ENCODE data around the gene KIAA1614. TPM values are rescaled to one million over a fixed set of nuclear protein-coding genes. Genes with fewer than 3 reads are reported as not detected.

The KIAA1614 gene
- polyA plus RNA-seq, 1 of the 3 experiments (the other 2 are of a cell fraction): 1.1 TPM

GRCh38 chr1:180973369-180973768 lies 60.7 kb downstream of the KIAA1614 start:
- Histone ChIP-seq H3K27ac (ENCODE audit: low read depth in 2 of 2, low read length in 1 of 2) (no peak overlapping the region), H3K36me3 (replicated peaks in 1 of 2; ENCODE audit: control insufficient read depth in 1 of 2, insufficient read depth in 2 of 2, low read length in 1 of 2) (peaks cover 22 to 84% of the 10 kb centered on the region in 2 experiments), H2AFZ (ENCODE audit: low read depth) (no peak overlapping the region), H3K9me3 (no peaks in the 10 kb centered on the region), H3K4me3 (ENCODE audit: low read depth in 2 of 2, low read length in 1 of 2) (no peak overlapping the region), H3K4me1 (ENCODE audit: control insufficient read depth in 1 of 2, insufficient read depth in 2 of 2, low read depth in 1 of 2, low read length in 1 of 2) (peaks cover 0 to 15% of the 10 kb centered on the region in 2 experiments; a peak in 2 of 4 replicates), H4K20me1 (ENCODE audit: insufficient read depth) (no peaks in the 10 kb centered on the region), H3K4me2 (no peak overlapping the region), H3K9ac (no peak overlapping the region), H3K27me3 (ENCODE audit: insufficient read depth) (no peaks in the 10 kb centered on the region), H3K79me2 (ENCODE audit: insufficient read depth) (no peaks in the 10 kb centered on the region; the same call in none of the 2 replicates), H3K9me2 (no peaks in the 10 kb centered on the region), H3F3A (replicated peaks; ENCODE audit: insufficient read depth) (no peaks in the 10 kb centered on the region)
- WGBS (ENCODE audit: low lambda C conversion rate): 91% methylated on average over 4 of the region's 4 CpGs
- no peak for DNase-seq
- TF ChIP-seq SMC3 (IDR thresholded peaks at IDR 0.05; ENCODE audit: low read depth, low read length) (no peak), NFIC (IDR thresholded peaks at IDR 0.05; ENCODE audit: borderline replicate concordance) (no peak), CTCF (IDR thresholded peaks at IDR 0.05) (no peak)
- TF ChIP-seq, protein P1, sequence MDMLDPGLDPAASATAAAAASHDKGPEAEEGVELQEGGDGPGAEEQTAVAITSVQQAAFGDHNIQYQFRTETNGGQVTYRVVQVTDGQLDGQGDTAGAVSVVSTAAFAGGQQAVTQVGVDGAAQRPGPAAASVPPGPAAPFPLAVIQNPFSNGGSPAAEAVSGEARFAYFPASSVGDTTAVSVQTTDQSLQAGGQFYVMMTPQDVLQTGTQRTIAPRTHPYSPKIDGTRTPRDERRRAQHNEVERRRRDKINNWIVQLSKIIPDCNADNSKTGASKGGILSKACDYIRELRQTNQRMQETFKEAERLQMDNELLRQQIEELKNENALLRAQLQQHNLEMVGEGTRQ (IDR thresholded peaks at IDR 0.05; ENCODE audit: borderline replicate concordance, low read depth, low read length): no peak
- POLR2A ChIA-PET: no interaction called here
- CTCF ChIA-PET: interaction anchor here (1.2 kb wide), 1 partner anchor 217 kb away, joined by 3 read pairs; no protein-coding TSS in a partner anchor

- Histone ChIP-seq H2AFZ (ENCODE audit: low read depth) (no peak overlapping the region), H3K4me3 (ENCODE audit: low read depth in 2 of 2, low read length in 1 of 2) (no peak overlapping the region), H3K9me3 (no peaks in the 10 kb centered on the region), H3K36me3 (replicated peaks in 1 of 2; ENCODE audit: control insufficient read depth in 1 of 2, insufficient read depth in 2 of 2, low read length in 1 of 2) (peaks cover 22 to 88% of the 10 kb centered on the region in 2 experiments), H3K4me2 (no peak overlapping the region), H3K9ac (no peak overlapping the region), H3K9me2 (no peaks in the 10 kb centered on the region), H3K27ac (ENCODE audit: low read depth in 2 of 2, low read length in 1 of 2) (no peak overlapping the region; a peak in 1 of 4 replicates), H3K27me3 (ENCODE audit: insufficient read depth) (no peaks in the 10 kb centered on the region), H4K20me1 (ENCODE audit: insufficient read depth) (no peaks in the 10 kb centered on the region), H3K4me1 (ENCODE audit: control insufficient read depth in 1 of 2, insufficient read depth in 2 of 2, low read depth in 1 of 2, low read length in 1 of 2) (peaks cover 0 to 15% of the 10 kb centered on the region in 2 experiments; a peak in 2 of 4 replicates), H3K79me2 (ENCODE audit: insufficient read depth) (no peaks in the 10 kb centered on the region; the same call in none of the 2 replicates), H3F3A (replicated peaks; ENCODE audit: insufficient read depth) (no peaks in the 10 kb centered on the region)
- no peak for DNase-seq
- POLR2A ChIA-PET: no interaction called here
- no peak for TF ChIP-seq RFX5 (IDR thresholded peaks at IDR 0.05; ENCODE audit: low read length)
- TF ChIP-seq, protein P1 (IDR thresholded peaks at IDR 0.05; ENCODE audit: borderline replicate concordance, low read depth, low read length): no peak
- TF ChIP-seq, protein P2, sequence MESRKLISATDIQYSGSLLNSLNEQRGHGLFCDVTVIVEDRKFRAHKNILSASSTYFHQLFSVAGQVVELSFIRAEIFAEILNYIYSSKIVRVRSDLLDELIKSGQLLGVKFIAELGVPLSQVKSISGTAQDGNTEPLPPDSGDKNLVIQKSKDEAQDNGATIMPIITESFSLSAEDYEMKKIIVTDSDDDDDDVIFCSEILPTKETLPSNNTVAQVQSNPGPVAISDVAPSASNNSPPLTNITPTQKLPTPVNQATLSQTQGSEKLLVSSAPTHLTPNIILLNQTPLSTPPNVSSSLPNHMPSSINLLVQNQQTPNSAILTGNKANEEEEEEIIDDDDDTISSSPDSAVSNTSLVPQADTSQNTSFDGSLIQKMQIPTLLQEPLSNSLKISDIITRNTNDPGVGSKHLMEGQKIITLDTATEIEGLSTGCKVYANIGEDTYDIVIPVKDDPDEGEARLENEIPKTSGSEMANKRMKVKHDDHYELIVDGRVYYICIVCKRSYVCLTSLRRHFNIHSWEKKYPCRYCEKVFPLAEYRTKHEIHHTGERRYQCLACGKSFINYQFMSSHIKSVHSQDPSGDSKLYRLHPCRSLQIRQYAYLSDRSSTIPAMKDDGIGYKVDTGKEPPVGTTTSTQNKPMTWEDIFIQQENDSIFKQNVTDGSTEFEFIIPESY (IDR thresholded peaks at IDR 0.05; ENCODE audit: borderline replicate concordance, low read depth): no peak
- no peak for TF ChIP-seq FOSL2 (IDR thresholded peaks at IDR 0.05; ENCODE audit: borderline replicate concordance, low read depth)
- no peak for TF ChIP-seq TAF1 (IDR thresholded peaks at IDR 0.05; ENCODE audit: borderline replicate concordance, low read depth, low read length)
- no peak for TF ChIP-seq YY1 (IDR thresholded peaks at IDR 0.05; ENCODE audit: low read depth)
- 68% methylated on average over 4 of the region's 4 CpGs for WGBS (ENCODE audit: low lambda C conversion rate)
- CTCF ChIA-PET: interaction anchor here (1.2 to 3.3 kb wide), 2 partner anchors 47 to 216 kb away, joined by 3 to 10 read pairs; no protein-coding TSS in a partner anchor
Measured at GRCh38 chr1:180974236-180974635, 61.5 kb downstream of the KIAA1614 start.
